ENCODE measurements around the gene NAA38. TPM values are rescaled to one million over a fixed set of nuclear protein-coding genes. Genes with fewer than 3 reads are reported as not detected.
A peak's percentile ranks its signal among the peaks of the same experiment; 100 is the strongest.

Gene NAA38
- total RNA-seq, 1 experiment from 2014 or later, result 36.6 TPM

DNA sequence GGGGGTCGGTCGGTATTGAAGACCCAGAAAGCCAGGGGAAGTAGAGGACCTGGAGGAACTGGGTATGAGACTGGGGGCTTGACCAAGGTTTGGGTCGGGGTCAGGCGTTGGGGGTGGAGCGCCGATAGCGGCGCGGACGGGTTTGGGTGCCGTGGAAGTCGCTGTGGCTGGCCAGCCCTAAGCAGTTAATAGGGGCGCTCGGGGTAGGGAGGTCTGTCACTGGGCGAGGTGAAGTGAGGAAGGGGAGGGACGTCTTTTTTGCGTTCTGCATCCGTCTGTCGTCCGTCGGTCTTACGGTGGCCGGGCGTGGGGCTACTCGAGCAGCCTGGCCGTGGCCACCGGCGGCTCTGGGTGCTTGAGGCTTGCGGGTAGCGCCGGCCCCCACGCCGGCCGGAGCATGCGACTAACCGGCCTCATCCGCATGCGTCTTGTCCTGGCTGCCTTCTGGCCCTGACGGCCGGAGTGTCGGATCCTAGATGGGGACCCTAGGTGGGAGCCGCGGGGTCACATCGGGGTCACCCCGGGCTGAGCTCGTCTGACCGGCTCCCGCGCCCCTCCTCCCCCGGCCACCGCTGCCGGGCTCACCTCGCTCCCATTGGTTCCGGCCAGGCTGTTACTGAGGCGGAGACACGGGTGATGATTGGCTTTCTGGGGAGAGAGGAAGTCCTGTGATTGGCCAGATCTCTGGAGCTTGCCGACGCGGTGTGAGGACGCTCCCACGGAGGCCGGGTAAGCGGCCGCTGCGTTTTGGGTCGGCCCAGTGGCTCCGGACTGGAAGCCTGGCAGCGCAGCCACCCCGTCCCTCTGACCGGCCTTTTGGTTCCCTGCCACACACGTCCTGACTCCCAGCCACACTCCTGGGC, 12.8 kb downstream of the NAA38 start:
- BruUV-seq (replicated peaks), result no TSS peak
- H3K9me3 Mint-ChIP-seq (ENCODE audit: low read depth, unreplicated experiment), result no peaks in the 10 kb centered on the region
- H3K36me3 Mint-ChIP-seq (ENCODE audit: insufficient read depth, unreplicated experiment), result peaks cover 87% of the 10 kb centered on the region
- peak overlapping the region; percentile 96 for H3K4me3 Mint-ChIP-seq (ENCODE audit: low read depth, unreplicated experiment)
- CTCF ChIA-PET, result interaction anchor here (0.8 to 1.8 kb wide), 4 partner anchors 9 to 19 kb away, joined by 3 to 7 read pairs (median 4); partner anchors contain the start of gene NAA38
- intact Hi-C loops (cut with micrococcal nuclease; ENCODE audit: unreplicated experiment), result no loop called here
- DNase-seq, result peak; percentile 90
- H3K27me3 Mint-ChIP-seq (ENCODE audit: unreplicated experiment), result no peaks in the 10 kb centered on the region
- peak overlapping the region; percentile 97 for H3K27ac Mint-ChIP-seq (ENCODE audit: unreplicated experiment)
- no peak for TF ChIP-seq CTCF (IDR thresholded peaks at IDR 0.05; ENCODE audit: unreplicated experiment)
- H3K4me1 Mint-ChIP-seq (ENCODE audit: low read depth, unreplicated experiment), result peaks cover 20% of the 10 kb centered on the region

DNA sequence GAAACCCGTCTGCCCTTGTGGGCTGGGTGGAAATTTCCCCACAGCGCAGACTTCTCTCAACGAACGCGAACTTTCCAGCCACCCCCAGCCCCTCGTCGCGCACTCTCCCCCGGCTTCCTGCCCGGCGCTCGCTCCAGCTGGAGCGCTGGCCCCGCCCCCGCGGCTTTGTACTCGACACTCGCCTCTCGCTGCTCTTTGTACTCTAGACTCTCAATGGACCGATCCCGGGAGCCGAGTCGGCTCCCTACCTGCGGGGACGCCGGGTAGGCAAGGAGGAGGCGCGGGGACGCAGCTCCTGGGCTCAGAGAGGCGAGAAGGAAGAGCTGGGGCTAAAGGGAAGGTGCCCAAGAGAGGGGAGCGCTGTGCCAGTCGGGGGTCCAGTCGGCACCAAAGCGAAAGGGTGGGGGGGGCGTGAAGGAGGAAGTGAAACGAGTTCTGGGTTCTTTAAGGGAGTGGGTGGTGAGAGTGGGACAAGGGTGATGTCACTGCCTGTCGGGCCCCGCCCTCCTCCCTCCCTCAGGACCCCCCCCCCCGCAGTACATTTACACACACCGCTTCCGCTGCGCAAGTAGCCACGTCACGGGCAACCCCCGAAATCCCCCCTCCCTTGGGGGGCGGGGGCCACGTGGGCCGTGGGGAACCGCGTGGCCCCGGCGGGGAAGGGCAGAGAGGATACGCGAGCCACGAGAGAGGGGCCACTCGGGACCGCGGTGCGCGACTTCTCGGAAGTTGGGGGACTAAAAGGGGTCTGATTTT, 13.6 kb downstream of the NAA38 start:
- CTCF ChIA-PET, result interaction anchor here (1.6 to 1.8 kb wide), 2 partner anchors 9 to 100 kb away, joined by 4 to 7 read pairs; no protein-coding TSS in a partner anchor
- TF ChIP-seq CTCF (IDR thresholded peaks at IDR 0.05; ENCODE audit: unreplicated experiment), result no peak
- Mint-ChIP-seq H3K4me3 (ENCODE audit: low read depth, unreplicated experiment) (peak overlapping the region; percentile 96), H3K27me3 (ENCODE audit: unreplicated experiment) (no peaks in the 10 kb centered on the region), H3K4me1 (ENCODE audit: low read depth, unreplicated experiment) (peaks cover 28% of the 10 kb centered on the region), H3K9me3 (ENCODE audit: low read depth, unreplicated experiment) (no peaks in the 10 kb centered on the region), H3K36me3 (ENCODE audit: insufficient read depth, unreplicated experiment) (peaks cover 86% of the 10 kb centered on the region), H3K27ac (ENCODE audit: unreplicated experiment) (peak overlapping the region; percentile 97)
- DNase-seq, result peak; percentile 80
- intact Hi-C loops (cut with micrococcal nuclease; ENCODE audit: unreplicated experiment), result loop anchor here (2.0 kb wide), 1 partner anchor 13 kb away; the partner anchor contains the start of gene NAA38
- no TSS peak for BruUV-seq (replicated peaks)

- intact Hi-C loops (cut with micrococcal nuclease; ENCODE audit: unreplicated experiment), result loop anchor here (2.0 kb wide), 1 partner anchor 14 kb away; the partner anchor contains the start of gene NAA38
- H3K4me1 Mint-ChIP-seq (ENCODE audit: low read depth, unreplicated experiment), result peaks cover 33% of the 10 kb centered on the region
- TF ChIP-seq CTCF (IDR thresholded peaks at IDR 0.05; ENCODE audit: unreplicated experiment), result no peak
- TSS peak; percentile 40 for BruUV-seq (replicated peaks)
- peak overlapping the region; percentile 97 for H3K27ac Mint-ChIP-seq (ENCODE audit: unreplicated experiment)
- no peaks in the 10 kb centered on the region for H3K9me3 Mint-ChIP-seq (ENCODE audit: low read depth, unreplicated experiment)
- peaks cover 86% of the 10 kb centered on the region for H3K36me3 Mint-ChIP-seq (ENCODE audit: insufficient read depth, unreplicated experiment)
- CTCF ChIA-PET, result interaction anchor here (1.6 to 1.8 kb wide), 2 partner anchors 8 to 99 kb away, joined by 4 to 7 read pairs; no protein-coding TSS in a partner anchor
- peak overlapping the region; percentile 96 for H3K4me3 Mint-ChIP-seq (ENCODE audit: low read depth, unreplicated experiment)
- H3K27me3 Mint-ChIP-seq (ENCODE audit: unreplicated experiment), result no peaks in the 10 kb centered on the region
- no peak for DNase-seq
Observed at GRCh38 chr17:7843257-7843535, 14.2 kb downstream of the NAA38 start.

GRCh38 chr17:7842380-7843256, 14.7 kb downstream of the NAA38 start:
- Mint-ChIP-seq H3K4me3 (ENCODE audit: low read depth, unreplicated experiment) (peak overlapping the region; percentile 96), H3K4me1 (ENCODE audit: low read depth, unreplicated experiment) (peaks cover 35% of the 10 kb centered on the region), H3K27me3 (ENCODE audit: unreplicated experiment) (no peaks in the 10 kb centered on the region), H3K27ac (ENCODE audit: unreplicated experiment) (peak overlapping the region; percentile 97), H3K36me3 (ENCODE audit: insufficient read depth, unreplicated experiment) (peaks cover 87% of the 10 kb centered on the region), H3K9me3 (ENCODE audit: low read depth, unreplicated experiment) (no peaks in the 10 kb centered on the region)
- CTCF ChIA-PET, result interaction anchor here (1.1 to 1.8 kb wide), 3 partner anchors 8 to 99 kb away, joined by 3 to 7 read pairs (median 4); no protein-coding TSS in a partner anchor
- intact Hi-C loops (cut with micrococcal nuclease; ENCODE audit: unreplicated experiment), result loop anchor here (2.0 kb wide), 1 partner anchor 14 kb away; the partner anchor contains the start of gene NAA38
- no TSS peak for BruUV-seq (replicated peaks)
- peak; percentile 68 for DNase-seq
- TF ChIP-seq CTCF (IDR thresholded peaks at IDR 0.05; ENCODE audit: unreplicated experiment), result no peak

Measured in Calu3 (cell line).